K562 (cell line): ENCODE measurements around the gene ADAM19. TPM values are rescaled to one million over a fixed set of nuclear protein-coding genes. Genes with fewer than 3 reads are reported as not detected.
A peak's percentile ranks its signal among the peaks of the same experiment; 100 is the strongest.

Experiments used
- NR2C2 ChIP-seq, 2 experiments: fragments of 200-800 bp in 1 of 2; sonication (Bioruptor generic) in 1 of 2; sonication (generic) in 1 of 2; formaldehyde crosslinking in 1 of 2; IDR thresholded peaks; 2 replicates each; pipeline versions ENCODE4 v1.6.1 to v1.8.0; 2016 to 2022; ENCODE audit warnings: mild to moderate bottlenecking in 1 of 2, missing compliant biosample characterization in 1 of 2, missing genetic modification characterization in 1 of 2, missing genetic modification reagents in 1 of 2
- PREB ChIP-seq: sonication (generic); formaldehyde crosslinking; IDR thresholded peaks from 2 replicates; pipeline ENCODE4 v1.8.1; 2023; ENCODE audit warnings: mild to moderate bottlenecking, missing genetic modification reagents
- polyA plus RNA-seq, 8 experiments: library from polyadenylated mRNA; depleted of rRNA in 4 of 8; stranded (reverse) in 5 of 8; unstranded in 3 of 8; fragments of >200 nt; fragmentation: Nextera tagmentation in 2 of 8; fragmentation: Illumina TruSeq in 1 of 8; extraction: Ambion mirVana in 2 of 8; extraction: Trizol in 1 of 8; gene quantifications; 2 replicates each; pipeline versions ENCODE4 v1.2.1 to v1.2.3, GENCODE V29; 2011 to 2014; ENCODE audit warnings: inconsistent platforms in 1 of 8, missing spikeins in 1 of 8
- total RNA-seq, 7 experiments: library from RNA; depleted of rRNA in 6 of 7; stranded (reverse); fragments of >200 nt in 6 of 7; fragmentation: Illumina TruSeq in 2 of 7; extraction: Trizol in 2 of 7; gene quantifications; 2 replicates each; pipeline versions ENCODE4 v1.2.1 to v1.2.3, GENCODE V29; 2011 to 2021; ENCODE audit warnings: low replicate concordance in 1 of 7
- TF ChIP-seq, protein P1 (sequence below): fragments of 450-650 bp; IDR thresholded peaks from 2 replicates; pipeline ENCODE4 v1.6.1; 2016; ENCODE audit warnings: mild to moderate bottlenecking, moderate library complexity

ADAM19 gene
- total and polyA plus RNA-seq, 9 of the 15 experiments (the other 6 are each of a cell fraction or from before 2014, with no cell fraction given), result 0.11 to 1.1 (median 0.43) TPM

DNA sequence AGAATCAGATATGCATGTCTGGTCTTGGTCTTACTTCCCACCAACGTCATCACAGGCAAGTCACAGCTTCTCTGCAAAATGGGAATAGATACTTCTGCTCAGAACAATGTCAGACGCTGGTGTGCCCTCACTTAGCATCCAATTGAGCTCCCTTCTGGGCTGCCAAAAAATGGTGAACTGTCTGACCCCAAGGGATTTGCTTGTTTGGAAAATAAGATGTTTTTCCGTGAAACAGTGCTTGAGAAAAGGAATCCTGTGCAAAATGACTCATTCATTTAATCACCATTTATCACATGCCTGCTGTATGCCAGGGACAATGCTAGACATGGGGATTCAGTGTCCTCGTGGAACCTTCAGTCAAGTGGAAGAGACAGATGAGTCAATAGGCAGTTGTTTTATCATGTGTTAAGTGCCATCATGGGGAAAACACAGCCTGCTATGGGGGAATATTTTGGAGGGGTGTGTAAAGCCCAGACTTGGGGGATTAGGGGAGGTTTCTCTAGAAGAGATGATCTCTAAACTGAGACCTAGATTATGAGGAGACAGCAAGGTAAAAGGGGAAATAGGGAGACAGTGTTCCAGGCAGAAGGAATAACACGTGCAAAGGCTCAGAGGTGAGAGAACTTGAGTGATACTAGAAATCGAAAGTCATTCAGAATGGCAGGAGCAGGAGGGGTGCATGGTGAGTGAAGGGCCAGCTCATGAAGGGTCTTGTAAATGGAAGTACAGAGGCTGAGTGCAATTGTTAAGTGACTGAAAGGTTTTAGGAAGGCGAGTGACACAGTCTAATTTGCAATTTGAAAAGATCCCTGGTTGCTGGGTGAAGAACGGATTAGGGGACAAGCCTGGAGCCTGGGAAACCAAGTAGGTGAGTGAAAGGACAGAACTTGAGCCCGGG, 111.7 kb downstream of the ADAM19 start (continued):
- TF ChIP-seq, protein P1, sequence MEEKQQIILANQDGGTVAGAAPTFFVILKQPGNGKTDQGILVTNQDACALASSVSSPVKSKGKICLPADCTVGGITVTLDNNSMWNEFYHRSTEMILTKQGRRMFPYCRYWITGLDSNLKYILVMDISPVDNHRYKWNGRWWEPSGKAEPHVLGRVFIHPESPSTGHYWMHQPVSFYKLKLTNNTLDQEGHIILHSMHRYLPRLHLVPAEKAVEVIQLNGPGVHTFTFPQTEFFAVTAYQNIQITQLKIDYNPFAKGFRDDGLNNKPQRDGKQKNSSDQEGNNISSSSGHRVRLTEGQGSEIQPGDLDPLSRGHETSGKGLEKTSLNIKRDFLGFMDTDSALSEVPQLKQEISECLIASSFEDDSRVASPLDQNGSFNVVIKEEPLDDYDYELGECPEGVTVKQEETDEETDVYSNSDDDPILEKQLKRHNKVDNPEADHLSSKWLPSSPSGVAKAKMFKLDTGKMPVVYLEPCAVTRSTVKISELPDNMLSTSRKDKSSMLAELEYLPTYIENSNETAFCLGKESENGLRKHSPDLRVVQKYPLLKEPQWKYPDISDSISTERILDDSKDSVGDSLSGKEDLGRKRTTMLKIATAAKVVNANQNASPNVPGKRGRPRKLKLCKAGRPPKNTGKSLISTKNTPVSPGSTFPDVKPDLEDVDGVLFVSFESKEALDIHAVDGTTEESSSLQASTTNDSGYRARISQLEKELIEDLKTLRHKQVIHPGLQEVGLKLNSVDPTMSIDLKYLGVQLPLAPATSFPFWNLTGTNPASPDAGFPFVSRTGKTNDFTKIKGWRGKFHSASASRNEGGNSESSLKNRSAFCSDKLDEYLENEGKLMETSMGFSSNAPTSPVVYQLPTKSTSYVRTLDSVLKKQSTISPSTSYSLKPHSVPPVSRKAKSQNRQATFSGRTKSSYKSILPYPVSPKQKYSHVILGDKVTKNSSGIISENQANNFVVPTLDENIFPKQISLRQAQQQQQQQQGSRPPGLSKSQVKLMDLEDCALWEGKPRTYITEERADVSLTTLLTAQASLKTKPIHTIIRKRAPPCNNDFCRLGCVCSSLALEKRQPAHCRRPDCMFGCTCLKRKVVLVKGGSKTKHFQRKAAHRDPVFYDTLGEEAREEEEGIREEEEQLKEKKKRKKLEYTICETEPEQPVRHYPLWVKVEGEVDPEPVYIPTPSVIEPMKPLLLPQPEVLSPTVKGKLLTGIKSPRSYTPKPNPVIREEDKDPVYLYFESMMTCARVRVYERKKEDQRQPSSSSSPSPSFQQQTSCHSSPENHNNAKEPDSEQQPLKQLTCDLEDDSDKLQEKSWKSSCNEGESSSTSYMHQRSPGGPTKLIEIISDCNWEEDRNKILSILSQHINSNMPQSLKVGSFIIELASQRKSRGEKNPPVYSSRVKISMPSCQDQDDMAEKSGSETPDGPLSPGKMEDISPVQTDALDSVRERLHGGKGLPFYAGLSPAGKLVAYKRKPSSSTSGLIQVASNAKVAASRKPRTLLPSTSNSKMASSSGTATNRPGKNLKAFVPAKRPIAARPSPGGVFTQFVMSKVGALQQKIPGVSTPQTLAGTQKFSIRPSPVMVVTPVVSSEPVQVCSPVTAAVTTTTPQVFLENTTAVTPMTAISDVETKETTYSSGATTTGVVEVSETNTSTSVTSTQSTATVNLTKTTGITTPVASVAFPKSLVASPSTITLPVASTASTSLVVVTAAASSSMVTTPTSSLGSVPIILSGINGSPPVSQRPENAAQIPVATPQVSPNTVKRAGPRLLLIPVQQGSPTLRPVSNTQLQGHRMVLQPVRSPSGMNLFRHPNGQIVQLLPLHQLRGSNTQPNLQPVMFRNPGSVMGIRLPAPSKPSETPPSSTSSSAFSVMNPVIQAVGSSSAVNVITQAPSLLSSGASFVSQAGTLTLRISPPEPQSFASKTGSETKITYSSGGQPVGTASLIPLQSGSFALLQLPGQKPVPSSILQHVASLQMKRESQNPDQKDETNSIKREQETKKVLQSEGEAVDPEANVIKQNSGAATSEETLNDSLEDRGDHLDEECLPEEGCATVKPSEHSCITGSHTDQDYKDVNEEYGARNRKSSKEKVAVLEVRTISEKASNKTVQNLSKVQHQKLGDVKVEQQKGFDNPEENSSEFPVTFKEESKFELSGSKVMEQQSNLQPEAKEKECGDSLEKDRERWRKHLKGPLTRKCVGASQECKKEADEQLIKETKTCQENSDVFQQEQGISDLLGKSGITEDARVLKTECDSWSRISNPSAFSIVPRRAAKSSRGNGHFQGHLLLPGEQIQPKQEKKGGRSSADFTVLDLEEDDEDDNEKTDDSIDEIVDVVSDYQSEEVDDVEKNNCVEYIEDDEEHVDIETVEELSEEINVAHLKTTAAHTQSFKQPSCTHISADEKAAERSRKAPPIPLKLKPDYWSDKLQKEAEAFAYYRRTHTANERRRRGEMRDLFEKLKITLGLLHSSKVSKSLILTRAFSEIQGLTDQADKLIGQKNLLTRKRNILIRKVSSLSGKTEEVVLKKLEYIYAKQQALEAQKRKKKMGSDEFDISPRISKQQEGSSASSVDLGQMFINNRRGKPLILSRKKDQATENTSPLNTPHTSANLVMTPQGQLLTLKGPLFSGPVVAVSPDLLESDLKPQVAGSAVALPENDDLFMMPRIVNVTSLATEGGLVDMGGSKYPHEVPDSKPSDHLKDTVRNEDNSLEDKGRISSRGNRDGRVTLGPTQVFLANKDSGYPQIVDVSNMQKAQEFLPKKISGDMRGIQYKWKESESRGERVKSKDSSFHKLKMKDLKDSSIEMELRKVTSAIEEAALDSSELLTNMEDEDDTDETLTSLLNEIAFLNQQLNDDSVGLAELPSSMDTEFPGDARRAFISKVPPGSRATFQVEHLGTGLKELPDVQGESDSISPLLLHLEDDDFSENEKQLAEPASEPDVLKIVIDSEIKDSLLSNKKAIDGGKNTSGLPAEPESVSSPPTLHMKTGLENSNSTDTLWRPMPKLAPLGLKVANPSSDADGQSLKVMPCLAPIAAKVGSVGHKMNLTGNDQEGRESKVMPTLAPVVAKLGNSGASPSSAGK, result peak; percentile 68
- TF ChIP-seq NR2C2 (CRISPR knock-in tag; IDR thresholded peaks at IDR 0.05) (no peak), NR2C2 (tag; IDR thresholded peaks at IDR 0.05) (peak; percentile 41; the same call in 1 of the 2 replicates), PREB (CRISPR knock-in tag) (0 out of 2 replicates have a peak, but pooled peaks have one; percentile 35)
